ENCODE results near the gene GALNT9.
"Not testable (repeated sequence)": the region's sequence is repeated elsewhere in the genome, so short reads cannot be mapped to it uniquely, and the experiment has no call there.

The GALNT9 gene

GRCh38 chr12:132151766-132152410, 177.5 kb downstream of the GALNT9 start:
- no peak for DNase-seq

DNA sequence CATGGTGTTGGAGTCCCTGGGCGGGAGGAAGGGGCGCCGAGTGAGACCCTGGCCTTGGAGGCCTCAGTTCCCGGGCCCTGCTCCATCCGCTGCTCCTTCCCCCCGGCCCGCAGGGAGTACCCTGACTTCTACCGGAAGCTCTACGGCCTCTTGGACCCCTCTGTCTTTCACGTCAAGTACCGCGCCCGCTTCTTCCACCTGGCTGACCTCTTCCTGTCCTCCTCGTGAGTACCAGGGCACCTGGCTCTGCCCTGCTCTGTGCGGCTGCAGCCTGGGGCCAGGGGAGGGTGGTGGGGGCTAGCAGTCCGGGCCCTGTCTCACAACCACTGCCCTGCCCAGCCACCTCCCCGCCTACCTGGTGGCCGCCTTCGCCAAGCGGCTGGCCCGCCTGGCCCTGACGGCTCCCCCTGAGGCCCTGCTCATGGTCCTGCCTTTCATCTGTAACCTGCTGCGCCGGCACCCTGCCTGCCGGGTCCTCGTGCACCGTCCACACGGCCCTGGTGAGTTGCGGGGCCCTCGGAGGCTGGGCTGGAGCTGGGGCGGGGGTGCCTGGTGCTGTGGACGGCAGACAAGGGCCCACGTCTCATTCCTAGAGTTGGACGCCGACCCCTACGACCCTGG, 178.1 kb downstream of the GALNT9 start:
- no peak for DNase-seq

DNA sequence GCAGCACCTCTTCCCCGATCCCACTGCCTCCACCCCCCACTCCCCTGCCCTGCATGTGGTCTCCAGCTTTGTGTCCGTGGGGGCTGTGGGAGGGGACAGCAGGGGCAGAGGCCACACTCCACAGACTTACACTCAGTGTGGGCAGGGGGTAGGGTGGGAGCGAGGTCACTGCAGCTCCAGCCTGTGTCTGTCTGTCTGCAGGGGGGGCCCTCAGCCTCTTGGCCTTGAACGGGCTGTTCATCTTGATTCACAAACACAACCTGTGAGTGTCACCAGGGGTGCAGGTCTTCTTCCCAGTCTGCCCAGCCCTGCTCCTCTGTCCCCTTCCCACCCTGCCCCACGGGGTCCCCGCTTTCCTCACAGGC, 178.6 kb downstream of the GALNT9 start:
- no peak for DNase-seq

DNA sequence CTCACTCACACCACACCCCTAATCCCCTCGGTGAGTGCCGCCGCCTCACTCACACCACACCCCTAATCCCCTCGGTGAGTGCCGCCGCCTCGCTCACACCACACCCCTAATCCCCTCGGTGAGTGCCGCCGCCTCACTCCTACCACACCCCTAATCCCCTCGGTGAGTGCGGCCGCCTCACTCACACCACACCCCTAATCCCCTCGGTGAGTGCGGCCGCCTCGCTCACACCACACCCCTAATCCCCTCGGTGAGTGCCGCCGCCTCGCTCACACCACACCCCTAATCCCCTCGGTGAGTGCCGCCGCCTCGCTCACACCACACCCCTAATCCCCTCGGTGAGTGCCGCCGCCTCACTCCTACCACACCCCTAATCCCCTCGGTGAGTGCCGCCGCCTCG, 179.9 kb downstream of the GALNT9 start:
- not testable (repeated sequence) for DNase-seq

DNA sequence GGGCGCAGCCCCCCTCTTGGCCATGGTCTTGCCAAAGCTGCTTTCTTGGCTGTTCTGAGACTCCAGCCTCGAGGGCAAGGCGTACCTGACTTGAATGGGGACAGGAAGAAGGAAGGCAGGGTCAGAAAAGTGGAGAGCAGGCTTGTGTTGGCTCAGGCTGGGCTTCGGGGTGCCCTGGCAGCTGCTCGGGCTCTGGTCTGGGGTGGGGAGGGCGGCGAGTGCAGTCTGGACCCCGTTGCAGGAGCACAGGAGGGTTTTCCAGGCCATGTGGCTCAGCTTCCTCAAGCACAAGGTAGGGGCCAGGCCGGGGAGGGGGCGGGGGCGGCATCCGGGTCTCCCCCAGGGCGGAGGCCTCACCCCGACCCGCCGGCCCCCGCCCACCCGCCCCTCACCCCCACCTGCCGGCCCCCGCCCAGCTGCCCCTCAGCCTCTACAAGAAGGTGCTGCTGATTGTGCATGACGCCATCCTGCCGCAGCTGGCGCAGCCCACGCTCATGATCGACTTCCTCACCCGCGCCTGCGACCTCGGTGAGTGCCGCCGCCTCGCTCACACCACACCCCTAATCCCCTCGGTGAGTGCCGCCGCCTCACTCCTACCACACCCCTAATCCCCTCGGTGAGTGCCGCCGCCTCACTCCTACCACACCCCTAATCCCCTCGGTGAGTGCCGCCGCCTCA, 180.9 kb downstream of the GALNT9 start:
- no peak for DNase-seq

DNA sequence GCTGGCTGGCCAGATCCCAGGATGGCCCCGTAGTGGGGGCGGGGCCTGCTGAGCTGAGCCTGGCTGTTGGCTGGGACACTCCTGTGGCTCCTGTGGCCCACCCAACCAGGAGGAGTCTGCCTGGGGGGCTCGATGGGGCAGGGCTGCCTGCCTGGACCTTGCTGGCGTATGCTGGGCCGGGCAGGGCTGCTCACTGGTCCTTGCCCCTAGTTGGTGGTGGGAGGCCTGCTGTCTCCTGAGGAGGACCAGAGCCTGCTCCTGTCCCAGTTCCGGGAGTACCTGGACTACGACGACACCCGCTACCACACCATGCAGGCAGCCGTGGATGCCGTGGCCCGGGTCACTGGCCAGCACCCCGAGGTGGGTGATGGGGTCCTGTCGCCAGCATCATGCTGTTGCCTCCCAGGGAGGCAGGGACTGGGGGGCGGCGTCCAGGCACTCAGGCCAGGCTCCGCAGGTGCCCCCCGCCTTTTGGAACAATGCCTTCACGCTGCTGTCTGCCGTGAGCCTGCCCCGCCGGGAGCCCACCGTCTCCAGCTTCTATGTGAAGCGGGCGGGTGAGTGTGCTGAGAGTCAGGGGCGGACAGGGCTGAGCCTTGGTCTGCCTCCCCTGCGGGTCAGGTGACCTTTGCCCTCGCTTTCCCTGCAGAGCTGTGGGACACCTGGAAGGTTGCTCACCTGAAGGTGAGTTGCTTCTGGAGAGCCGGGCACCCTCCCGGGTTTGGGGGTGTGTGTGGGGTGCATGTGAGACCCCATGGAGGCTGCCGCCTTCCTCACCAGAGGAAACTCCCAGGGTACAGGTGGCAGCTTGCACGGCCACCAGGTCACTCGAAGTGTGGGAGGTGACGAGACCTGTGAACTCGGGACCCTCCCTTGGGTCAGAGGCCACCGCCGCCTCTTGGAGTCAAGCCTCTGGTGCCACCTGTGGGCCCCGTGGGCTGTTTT, 181.7 kb downstream of the GALNT9 start:
- DNase-seq = no peak

- no peak for DNase-seq
Measured at GRCh38 chr12:132146772-132147422, 182.5 kb downstream of the GALNT9 start.
